Measurements from ENCODE around the gene SEC24B. TPM values are rescaled to one million over a fixed set of nuclear protein-coding genes. Genes with fewer than 3 reads are reported as not detected.
"Not testable (repeated sequence)": the region's sequence is repeated elsewhere in the genome, so short reads cannot be mapped to it uniquely, and the experiment has no call there.

SEC24B gene
- total RNA-seq, 1 donor from 2014 or later: 24.1 TPM

DNA sequence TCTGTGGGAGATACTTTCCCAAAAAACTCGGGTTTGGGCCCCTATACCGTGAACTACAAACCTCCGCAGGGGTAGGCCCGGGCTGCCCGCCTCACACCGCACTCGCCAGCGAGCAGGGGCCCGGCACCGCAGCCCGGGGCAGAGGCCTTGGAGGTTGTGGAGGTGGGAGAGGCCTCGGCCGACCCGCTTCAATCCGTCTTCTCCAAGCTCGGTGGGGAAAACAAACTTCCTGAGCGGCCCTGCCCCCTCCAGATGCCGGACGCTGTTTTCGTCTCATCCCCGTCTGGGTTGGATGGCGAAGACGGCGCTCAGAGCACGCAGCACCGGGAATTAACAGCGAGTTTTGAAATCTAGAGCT is 126.0 kb downstream of the SEC24B start:
- DNase-seq (peak; percentile 53), ATAC-seq (ENCODE audit: poor library complexity) (peak; percentile 45)
- intact Hi-C loops (cut with DNase I): no loop called here

DNA sequence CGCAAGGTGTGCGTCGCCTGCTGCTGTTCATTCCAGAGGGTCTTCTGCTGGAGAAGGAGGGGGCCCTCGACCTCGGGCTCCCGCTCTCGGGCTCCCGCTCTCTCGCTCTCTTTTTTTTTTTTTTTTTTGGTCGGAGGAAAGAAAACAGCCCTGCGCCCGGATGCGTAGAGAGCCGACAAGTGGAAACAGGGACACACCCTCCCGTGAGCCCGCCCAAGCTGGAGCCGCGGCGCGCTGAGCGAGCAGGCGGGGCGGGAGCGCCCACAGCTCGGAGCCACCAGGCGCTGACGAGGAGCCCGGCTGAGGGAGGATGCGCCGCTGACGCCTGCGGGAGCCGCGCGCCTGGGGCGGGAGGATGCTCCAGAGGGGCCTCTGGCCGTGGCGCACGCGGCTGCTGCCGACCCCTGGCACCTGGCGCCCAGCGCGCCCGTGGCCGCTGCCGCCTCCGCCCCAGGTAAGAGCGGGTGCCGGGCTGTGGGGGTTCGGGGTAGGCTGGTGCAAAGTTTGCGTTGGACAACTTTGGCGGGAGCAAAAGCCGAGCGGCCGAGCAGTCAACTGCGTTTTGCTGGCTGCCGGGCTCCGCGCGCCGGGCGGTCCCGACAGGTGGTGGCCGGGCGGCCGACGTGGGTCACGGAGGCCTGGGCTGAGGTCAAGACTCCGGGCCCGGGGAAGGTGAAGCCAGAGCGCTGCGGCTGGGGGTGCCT is 126.5 kb downstream of the SEC24B start, which contains the start of gene MCUB:
TSS of gene MCUB (plus strand) at position 264 of the 704 bp plus-strand sequence. CDS start at position 356, 92 bp downstream.
- peak; percentile 93 for DNase-seq
- ATAC-seq (ENCODE audit: poor library complexity): peak; percentile 98
- intact Hi-C loops (cut with DNase I): no loop called here

DNA sequence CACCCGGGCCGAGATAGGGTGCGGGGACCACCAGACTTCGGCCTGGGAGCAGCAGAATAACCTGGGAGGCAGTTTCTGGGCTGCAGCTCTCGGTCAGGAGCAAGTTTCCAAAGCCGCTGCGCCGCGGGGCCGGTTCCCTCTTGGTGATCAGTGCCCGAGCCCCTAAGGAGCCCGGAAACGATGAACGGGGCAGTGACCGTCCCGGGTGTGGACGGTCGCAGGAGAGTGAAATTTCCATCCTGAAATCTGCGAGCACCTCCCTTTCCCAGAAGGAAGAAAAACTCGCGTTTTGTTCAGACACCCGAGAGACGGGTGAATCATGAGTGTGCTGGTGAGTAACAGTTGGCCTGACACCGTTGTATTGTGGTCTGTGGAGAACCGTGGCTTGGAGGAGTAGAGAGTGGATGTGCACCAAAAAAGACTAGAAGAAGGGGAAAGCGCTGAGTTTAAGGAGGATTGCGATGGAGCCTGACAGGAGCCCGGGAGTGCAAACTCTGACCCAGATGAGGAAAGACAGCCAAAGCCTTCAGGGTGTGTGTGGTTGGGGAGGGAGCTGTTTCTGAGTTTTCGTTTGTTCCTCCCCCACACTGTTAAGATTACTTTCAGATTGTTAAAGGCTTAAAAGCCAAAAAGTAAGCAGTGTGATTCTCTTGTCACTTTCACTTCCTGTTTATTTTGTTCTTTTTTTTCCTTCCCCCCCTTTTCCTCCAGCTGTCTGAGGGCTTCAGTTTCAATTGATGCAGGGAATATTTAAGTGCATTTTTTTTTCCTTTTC is 127.3 kb downstream of the SEC24B start:
- DNase-seq (peak; percentile 57), ATAC-seq (ENCODE audit: poor library complexity) (peak; percentile 60)
- intact Hi-C loops (cut with DNase I): no loop called here

DNA sequence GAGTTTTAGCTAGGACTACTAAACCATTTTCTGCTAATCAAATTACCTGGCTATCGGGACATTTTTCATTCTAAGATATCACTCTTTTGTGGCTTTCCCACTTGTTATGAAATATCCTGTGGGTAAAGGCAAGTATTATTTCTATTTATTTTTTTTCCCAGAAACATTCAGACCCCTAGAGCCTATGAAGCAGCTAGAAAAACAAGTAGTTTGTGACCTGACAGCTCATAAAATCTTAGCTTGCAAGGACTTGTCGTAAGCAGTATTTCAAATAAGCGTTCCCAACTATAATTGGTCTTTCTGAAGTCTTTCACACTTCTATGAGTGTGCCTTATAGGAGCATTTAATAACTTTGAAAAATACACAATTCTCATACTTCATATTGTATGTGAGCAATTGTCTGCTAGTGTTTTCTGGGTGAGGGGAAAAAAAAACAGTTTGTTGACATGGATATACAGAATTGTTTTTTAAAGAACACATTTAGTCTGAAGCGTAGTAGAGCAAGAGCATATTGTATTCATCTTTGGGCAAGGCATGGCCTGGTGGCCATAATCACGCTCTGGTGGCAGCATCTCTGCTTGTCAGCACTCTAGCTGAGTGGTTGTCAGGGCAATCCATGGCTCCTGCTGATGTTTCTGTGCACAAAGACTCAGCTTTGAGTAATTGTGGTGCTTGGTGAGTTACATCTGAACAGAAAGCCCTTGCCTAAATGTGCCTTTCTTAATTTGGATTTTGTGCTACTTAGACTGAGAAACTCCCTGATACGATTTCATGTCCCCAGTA is 129.0 kb downstream of the SEC24B start:
- intact Hi-C loops (cut with DNase I): no loop called here
- no peak for ATAC-seq (ENCODE audit: poor library complexity)
- DNase-seq: no peak

DNA sequence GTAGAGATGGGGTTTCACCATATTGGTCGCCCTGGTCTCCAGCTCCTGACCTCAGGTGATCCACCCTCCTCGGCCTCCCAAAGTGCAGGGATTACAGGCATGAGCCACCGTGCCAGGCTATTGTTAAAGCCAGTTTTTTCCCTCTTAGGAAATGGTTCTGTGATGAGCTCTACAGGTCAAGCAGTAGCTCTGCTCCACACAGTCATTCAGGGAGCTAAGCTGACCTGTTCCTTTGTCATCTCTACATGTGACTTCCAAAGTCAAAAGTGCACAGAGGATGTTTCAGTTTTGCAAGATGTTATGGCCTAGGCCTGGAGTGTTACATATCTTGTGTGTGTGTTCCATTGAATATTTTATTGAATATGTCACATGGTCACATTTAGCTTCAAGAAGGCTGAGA is 137.9 kb downstream of the SEC24B start:
- DNase-seq (no peak), ATAC-seq (ENCODE audit: poor library complexity) (no peak)
- intact Hi-C loops (cut with DNase I): no loop called here

DNA sequence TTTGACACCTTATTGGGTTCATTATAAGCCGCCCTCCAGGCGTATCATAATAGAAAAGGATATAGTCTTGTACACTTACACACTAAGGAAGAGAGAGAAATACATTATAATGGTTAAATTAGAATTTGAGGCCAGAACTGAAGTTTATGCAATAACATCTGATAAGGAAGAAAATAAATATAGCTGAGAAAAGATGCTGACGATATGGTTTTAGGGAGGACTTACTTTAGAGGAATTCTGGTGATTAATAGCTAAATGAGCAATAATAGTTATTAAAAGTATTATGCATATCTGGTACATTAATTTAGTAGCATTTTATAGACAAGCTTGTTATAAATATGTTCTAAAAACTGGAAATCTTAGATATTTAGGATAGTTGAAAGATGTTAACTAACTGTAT is 138.5 kb downstream of the SEC24B start:
- intact Hi-C loops (cut with DNase I): no loop called here
- no peak for ATAC-seq (ENCODE audit: poor library complexity)
- DNase-seq: no peak

DNA sequence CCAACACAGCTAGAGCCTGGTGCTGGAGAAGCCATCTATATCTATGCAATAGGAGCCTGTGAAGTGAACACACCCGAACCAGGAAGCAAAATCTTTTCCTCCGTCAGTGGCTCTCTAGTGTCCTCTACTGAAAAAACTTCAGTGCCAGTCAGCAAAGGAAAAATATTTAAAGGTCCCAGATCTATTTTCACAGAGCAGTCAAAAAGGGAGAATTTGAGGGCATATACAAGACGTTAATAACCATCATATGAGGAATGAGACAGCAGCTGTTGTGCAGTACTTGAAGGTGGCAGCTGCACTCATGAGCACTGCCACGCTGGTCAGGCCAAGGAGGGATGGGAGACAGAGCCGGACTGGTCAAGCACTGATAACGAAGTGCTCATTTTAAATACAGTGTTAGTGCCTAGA is 140.8 kb downstream of the SEC24B start:
- ATAC-seq (ENCODE audit: poor library complexity) (peak; percentile 72), DNase-seq (no peak)
- intact Hi-C loops (cut with DNase I): no loop called here

DNA sequence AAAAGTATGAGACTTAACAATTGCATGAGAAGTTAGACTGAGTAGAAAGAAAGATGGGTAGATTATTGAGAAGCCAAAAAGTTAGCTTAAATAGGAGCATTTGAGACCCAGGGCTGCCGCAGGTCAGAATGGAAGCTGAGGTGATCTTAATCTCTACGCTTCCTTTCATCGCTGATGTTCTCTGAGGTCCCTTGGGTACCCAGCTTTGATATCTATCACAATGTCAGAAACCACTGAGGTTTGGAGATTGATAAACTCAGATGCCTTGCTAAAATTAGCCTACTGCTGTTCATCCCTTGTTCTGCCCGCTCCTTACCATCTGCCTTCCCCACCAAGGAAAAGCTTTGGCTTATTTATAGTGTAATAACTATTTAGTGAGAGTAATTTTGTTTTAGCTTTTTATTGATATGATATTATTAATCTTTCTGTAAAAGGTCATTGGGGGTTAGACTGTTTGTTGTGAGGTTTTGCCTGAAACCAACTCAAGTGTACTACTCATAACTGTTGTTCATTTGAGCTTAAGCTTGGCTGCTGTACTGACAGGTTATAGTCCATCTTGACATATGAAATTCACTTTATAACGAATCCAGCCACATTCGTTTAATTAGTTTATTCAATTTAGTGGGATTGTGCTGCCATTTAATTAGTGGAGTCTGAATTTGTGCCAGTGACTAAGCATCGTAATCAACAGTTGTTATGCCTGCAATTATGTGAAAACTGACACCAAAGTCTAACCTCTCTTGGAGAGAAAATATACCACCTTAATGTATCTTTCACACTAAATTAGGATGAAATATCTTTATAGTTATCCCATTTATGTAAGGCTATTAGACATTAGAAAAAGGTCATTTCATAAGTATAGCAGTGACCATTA is 141.6 kb downstream of the SEC24B start:
- ATAC-seq (ENCODE audit: poor library complexity) (no peak), DNase-seq (no peak)

DNA sequence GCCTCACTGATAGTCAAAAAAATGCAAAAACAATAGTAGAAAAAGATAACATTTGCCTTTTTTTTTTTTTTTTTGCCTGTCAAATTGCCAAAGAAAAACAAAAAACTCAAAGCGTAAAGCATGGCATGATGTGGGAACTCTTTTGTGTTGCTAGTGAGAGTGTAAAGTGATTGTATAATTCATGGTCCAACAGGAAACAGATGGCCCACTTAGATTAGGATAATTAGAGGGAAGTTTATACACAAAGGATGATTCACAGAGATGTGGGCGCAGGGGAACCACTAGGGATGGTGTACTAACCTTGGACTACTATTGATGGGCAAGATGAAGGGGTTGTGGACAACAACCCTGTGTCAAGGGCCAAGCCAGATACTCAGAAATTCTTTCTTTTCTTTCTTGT is 142.8 kb downstream of the SEC24B start:
- DNase-seq: no peak
- intact Hi-C loops (cut with DNase I): no loop called here
- ATAC-seq (ENCODE audit: poor library complexity): no peak

More for the DNA sequence above, 141.6 kb downstream of the SEC24B start:
- intact Hi-C loops (cut with DNase I): no loop called here

DNA sequence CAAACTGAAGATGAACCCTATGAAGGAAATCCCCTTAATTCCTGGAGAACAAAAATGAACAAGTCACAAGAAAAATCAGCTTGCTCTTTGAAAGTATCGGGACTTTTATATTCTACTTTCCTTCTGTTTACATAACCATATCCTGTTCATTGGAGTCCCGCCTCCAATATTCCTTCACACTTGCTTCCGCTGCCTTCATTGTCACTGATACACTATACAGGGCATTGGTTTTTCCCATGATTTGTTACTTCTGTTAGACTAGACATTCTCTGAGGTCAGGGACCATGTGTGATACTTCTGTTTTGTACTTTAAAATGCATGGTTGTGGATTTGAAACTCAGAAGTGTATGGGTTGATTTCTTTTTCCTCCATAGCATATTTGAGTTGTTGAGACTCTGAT is 145.2 kb downstream of the SEC24B start:
- ATAC-seq (ENCODE audit: poor library complexity): no peak
- no peak for DNase-seq
- intact Hi-C loops (cut with DNase I): no loop called here

DNA sequence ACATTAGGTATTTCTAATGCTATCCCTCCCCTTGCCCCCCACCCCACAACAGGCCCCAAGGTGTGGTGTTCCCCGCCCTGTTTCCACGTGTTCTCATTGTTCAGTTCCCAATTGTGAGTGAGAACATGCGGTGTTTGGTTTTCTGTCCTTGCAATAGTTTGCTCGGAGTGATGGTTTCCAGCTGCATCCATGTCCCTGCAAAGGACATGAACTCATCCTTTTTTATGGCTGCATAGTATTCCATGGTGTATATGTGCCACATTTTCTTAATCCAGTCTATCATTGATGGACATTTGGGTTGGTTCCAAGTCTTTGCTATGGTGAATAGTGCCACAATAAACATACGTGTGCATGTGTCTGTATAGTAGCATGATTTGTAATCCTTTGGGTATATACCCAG is 146.4 kb downstream of the SEC24B start:
- ATAC-seq (ENCODE audit: poor library complexity); intact Hi-C loops (cut with DNase I); DNase-seq: not testable (repeated sequence)

DNA sequence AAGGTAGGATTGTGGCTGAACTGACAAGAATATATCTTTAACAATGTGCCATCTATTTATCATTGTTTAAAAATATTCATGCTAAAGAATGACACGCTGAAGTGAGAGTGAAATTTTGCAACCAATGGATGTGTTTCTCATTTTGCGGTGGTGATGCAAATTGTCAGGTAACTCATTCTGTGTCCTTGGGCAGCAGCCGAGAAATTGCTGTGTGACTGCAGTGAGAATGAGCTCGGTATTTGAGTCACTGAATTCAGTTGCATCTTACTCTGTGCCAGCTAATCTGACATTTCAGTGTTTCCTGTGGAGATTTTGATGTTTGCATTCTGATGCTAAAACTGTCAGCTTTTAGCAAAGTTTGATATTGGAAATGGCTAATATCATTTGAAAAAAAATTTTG is 154.6 kb downstream of the SEC24B start:
- DNase-seq (no peak), ATAC-seq (ENCODE audit: poor library complexity) (no peak)
- intact Hi-C loops (cut with DNase I): no loop called here

DNA sequence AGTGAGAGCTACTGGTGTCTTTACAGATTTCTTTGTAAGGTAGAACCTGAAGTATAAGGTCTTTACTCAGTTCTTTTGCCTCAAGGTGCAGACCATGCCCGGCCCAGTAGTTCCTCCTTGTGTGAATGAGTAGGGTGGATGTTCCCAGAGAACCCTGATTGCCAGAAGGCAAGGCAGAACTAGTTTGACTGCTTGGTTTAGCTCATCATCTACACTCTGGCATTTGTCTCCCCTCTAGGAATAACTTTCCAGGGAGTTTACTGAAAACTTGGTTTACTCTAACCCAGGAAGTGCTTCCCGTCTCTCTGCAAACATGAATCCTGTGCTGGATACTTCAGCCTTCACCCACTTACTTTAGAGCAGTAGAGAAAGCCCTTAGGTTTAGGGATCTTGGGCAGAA is 155.5 kb downstream of the SEC24B start:
- no peak for DNase-seq
- intact Hi-C loops (cut with DNase I): no loop called here
- ATAC-seq (ENCODE audit: poor library complexity): peak; percentile 27

DNA sequence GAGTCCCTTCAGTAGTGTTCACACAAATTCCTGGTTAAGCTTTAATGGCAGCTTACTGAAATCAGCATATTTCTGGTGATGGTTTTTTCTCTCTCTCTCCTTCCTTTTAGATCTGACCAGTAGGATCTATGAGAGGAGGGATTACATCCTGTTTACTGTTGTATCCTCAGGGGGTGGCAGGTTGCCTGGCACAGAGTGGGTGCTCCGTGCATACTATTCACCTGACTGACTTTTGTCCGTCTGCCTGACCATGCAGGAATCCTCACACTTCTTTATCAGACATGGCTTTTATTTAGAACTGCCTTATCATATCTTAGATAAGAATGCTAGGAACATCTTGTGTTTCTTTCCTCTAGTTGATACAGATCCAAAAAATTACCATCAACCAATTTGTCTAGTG is 156.0 kb downstream of the SEC24B start:
- intact Hi-C loops (cut with DNase I): no loop called here
- ATAC-seq (ENCODE audit: poor library complexity): peak; percentile 38
- no peak for DNase-seq

Small RNA genes within 50 kb of the gene (microRNA-seq; reads per million reads assigned to microRNA genes)
- 3.6 reads per million, percentile 5 among the genes with 10 or more reads in this experiment for gene MIR576

Other genes with a start within 250 kb of the SEC24B start
- gene COL25A1, start 131.2 kb upstream of the SEC24B start, total RNA-seq: 0.24 TPM
- gene MCUB, start 126.4 kb downstream of the SEC24B start, total RNA-seq: 3.4 TPM

Data from Right ventricle myocardium superior (tissue), 1 donor.